ENCODE measurements around the gene ZBTB18.
"Not testable (repeated sequence)": the region's sequence is repeated elsewhere in the genome, so short reads cannot be mapped to it uniquely, and the experiment has no call there.

Gene ZBTB18

DNA sequence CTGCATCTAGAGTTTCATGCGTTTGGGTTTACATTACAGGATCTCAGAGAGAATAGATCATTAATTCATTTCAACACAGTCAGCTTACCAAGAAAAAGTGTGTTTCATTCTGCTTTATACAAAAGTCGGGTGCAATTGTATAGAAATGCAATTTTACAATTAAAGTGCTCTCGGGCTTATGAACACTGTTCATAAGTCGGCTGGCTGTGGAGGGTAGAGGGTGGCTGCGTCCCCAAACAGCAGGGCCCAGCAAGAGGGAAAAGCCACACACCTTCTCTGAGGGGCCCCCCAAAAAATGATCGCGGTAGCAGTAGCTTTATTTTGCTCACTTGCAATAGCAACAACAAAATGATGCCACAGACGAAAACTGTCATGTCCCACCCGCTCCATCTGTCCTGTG lies 13.8 kb upstream of the ZBTB18 start:
- TF ChIP-seq, protein P1, sequence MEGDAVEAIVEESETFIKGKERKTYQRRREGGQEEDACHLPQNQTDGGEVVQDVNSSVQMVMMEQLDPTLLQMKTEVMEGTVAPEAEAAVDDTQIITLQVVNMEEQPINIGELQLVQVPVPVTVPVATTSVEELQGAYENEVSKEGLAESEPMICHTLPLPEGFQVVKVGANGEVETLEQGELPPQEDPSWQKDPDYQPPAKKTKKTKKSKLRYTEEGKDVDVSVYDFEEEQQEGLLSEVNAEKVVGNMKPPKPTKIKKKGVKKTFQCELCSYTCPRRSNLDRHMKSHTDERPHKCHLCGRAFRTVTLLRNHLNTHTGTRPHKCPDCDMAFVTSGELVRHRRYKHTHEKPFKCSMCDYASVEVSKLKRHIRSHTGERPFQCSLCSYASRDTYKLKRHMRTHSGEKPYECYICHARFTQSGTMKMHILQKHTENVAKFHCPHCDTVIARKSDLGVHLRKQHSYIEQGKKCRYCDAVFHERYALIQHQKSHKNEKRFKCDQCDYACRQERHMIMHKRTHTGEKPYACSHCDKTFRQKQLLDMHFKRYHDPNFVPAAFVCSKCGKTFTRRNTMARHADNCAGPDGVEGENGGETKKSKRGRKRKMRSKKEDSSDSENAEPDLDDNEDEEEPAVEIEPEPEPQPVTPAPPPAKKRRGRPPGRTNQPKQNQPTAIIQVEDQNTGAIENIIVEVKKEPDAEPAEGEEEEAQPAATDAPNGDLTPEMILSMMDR (conservative IDR thresholded peaks at IDR 0.05; ENCODE audit: low read depth, low read length), result no peak
- no peak overlapping the region for H3K4me3 ChIP-seq (ENCODE audit: low read depth, low read length)
- DNase-seq (ENCODE audit: low read depth), result no peak

DNA sequence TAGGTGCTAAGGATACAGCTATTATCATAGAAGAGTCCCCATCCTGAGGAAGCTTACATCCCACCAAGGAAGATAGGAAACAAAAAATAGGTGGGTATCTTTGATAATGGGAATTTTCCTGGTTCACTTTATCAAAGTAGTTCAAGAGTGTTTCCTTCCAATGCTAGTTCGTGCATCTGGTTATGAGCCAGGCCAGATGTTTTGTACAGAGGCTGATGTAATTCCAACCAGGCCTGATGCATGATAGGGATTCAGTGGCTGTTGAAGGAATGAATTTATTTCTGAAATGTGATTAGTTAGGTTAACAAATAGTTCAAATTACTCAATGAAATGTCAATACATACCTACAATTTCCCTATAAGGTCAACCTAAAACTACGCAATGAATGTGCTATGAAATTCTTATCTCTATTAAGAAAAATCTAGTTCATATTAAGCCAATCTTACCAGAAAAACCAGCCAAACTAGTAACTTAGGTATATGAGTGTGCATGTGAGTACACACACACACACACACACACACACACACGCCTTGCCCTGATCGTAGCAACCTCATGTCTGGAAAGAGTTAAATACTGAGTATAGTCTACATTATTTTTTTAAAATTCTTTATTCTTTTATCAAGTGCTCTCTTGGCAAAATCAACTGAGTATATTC lies 9.5 kb upstream of the ZBTB18 start:
- TF ChIP-seq, protein P1 (conservative IDR thresholded peaks at IDR 0.05; ENCODE audit: low read depth, low read length), result no peak
- H3K4me3 ChIP-seq (ENCODE audit: low read depth, low read length), result no peak overlapping the region
- peak; percentile 7 for DNase-seq (ENCODE audit: low read depth)

DNA sequence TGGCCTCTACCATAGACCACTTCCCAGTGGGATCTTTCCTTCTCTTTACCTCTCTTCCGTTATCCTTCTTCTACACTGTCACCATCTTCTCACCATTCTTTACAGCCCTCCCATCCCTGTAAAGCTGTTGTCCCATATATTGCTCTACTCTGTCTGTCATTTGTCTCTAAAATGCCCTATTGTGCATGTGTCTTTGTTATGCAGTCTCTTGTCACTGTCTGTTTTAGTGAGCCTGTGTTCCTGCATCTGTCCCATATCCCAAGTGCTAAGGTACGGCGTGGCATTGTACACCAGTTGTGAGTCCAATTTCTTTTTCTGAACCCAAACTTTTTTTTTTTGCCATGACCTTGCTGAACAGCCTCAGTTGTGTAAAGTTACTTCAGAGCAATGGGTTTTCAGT lies 8.8 kb upstream of the ZBTB18 start:
- no peak overlapping the region for H3K4me3 ChIP-seq (ENCODE audit: low read depth, low read length)
- no peak for DNase-seq (ENCODE audit: low read depth)
- TF ChIP-seq, protein P1 (conservative IDR thresholded peaks at IDR 0.05; ENCODE audit: low read depth, low read length), result no peak

DNA sequence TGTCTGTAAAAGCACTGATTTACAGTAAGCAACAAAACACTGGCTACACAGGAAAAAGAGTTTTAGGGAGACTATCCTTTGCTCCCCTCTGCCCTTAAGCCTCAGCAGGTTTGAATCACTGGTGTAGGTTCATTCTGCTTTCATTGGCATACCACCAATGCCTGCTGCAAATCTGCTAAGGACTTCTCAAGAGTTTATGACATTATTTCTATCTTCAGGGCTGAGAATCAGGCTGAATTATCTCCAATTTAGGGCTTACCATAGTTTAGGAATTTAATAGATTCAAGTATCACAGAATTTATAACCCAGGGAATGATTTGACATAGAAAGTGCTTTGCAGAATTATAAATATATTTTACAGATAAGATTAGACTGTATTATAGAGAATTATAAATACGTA lies 6.7 kb upstream of the ZBTB18 start:
- DNase-seq (ENCODE audit: low read depth), result no peak
- TF ChIP-seq, protein P1 (conservative IDR thresholded peaks at IDR 0.05; ENCODE audit: low read depth, low read length), result no peak
- no peak overlapping the region for H3K4me3 ChIP-seq (ENCODE audit: low read depth, low read length)

DNA sequence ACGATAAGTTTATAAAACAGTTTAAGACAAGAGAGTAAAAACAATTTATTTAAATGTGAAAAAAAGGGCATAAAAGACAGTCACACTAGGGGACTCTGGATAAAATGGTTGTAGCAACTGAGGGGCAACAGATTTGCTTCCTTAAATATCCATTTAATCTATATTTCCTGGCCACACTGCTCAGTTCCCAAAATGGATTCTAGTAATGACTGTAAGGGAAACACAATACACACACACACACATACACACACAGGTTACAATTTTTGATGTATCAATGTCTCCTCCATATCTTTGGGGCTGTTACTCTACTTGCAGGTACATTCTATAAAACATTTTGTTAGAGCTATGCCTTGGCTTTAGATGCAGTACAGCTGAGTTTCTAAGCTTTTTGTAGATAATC lies 4.8 kb upstream of the ZBTB18 start:
- DNase-seq (ENCODE audit: low read depth); H3K4me3 ChIP-seq (ENCODE audit: low read depth, low read length): not testable (repeated sequence)

DNA sequence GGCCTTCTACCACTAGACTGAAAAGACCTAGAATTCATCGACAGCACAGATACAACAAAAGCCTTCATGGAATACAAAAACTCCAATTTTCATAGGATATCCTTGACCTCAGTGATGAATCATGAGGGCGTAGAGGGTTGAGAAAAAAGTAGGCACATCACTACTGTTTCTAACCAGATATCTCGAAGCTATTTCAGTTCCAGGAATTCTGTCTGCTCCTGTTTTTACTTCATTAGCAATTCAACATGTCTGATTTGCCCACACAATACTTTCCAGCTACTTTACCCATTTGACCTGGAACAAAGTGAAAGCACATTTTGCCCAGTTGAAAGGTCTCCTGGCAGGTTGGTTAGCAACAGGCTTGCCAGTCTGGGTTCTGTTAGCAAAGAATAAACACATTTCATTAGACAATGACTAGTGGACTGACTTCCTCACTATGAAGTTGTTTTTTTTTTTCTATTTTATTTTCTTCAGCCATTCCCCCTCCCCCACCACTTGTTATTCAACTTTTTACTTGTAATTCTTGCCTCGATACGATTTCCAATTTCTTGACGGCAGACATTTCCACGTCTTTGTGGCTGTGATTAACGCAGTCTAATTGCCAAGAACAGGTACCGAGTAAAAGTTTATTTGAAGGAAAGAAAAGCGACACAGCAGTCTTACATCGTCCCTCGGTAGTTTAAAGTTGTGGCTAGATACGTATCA lies 4.0 kb upstream of the ZBTB18 start:
- TF ChIP-seq, protein P1 (conservative IDR thresholded peaks at IDR 0.05; ENCODE audit: low read depth, low read length), result no peak
- H3K4me3 ChIP-seq (ENCODE audit: low read depth, low read length), result peak overlapping the region; percentile 85
- peak; percentile 41 for DNase-seq (ENCODE audit: low read depth)

DNA sequence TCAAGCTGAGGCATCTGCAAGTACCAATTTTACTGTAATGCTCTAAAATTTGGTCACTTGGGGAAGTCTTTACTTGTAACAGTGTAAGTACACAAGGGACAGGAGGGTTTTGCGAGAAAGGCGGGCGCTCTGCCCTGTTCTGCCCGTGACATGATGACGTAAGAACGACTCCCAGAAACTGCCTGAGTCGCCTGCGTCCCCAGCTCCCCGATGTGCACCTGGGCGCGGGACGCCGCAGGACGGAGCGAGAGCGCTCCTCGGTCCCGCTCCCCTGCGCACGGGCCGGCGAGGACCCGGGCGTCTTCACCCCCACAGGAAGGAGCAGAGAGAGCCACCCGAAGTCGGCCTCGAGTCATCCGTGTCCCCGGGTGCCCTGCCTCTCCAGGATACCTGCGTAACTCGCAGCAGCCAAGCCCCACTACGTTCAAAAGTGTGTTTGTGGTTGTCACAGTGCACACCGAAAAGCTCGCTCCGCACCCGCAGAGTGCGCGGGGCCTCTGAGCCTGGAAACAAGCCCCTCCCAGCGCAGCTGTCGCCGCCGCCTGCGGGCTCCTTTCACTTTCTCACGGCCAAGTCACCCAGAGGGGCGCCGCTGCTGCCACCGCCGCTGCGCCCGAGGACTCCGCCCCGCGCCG lies 3.3 kb upstream of the ZBTB18 start:
- DNase-seq (ENCODE audit: low read depth), result peak; percentile 37
- peak overlapping the region; percentile 85 for H3K4me3 ChIP-seq (ENCODE audit: low read depth, low read length)
- TF ChIP-seq, protein P1 (conservative IDR thresholded peaks at IDR 0.05; ENCODE audit: low read depth, low read length), result no peak

All from choroid plexus epithelial cell (primary cell).